GM12873 (cell line): Measurements from ENCODE around the gene ITM2B.

ENCODE experiments used
- TF ChIP-seq, protein P1 (sequence below): IDR thresholded peaks from 2 replicates; pipeline ENCODE4 v1.5.1; 2012; ENCODE audit warnings: low read depth, mild to moderate bottlenecking, moderate library complexity, low read length, control low read depth; ENCODE audit not compliant: insufficient read depth; ENCODE audit errors: missing control alignments

ITM2B gene

DNA sequence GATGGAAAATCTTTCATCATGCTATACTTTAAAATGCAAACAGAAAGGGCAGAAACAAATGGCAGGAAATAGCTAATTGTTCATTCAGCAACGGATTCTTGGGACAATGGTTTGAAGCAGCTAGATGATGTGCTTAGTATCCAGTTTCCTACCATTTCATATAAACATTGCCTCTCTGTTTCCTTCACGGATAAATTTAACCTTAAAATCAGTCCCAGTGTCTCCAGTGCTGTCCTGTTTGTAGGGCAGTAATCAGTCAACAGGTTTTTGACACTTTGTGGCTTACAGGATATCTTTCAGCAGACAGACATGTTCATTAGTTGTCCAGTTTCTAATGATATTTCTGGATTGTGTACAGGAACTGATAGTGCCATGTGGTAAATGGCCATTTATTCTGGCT is 45.8 kb downstream of the ITM2B start:
- TF ChIP-seq, protein P1, sequence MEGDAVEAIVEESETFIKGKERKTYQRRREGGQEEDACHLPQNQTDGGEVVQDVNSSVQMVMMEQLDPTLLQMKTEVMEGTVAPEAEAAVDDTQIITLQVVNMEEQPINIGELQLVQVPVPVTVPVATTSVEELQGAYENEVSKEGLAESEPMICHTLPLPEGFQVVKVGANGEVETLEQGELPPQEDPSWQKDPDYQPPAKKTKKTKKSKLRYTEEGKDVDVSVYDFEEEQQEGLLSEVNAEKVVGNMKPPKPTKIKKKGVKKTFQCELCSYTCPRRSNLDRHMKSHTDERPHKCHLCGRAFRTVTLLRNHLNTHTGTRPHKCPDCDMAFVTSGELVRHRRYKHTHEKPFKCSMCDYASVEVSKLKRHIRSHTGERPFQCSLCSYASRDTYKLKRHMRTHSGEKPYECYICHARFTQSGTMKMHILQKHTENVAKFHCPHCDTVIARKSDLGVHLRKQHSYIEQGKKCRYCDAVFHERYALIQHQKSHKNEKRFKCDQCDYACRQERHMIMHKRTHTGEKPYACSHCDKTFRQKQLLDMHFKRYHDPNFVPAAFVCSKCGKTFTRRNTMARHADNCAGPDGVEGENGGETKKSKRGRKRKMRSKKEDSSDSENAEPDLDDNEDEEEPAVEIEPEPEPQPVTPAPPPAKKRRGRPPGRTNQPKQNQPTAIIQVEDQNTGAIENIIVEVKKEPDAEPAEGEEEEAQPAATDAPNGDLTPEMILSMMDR = no peak

DNA sequence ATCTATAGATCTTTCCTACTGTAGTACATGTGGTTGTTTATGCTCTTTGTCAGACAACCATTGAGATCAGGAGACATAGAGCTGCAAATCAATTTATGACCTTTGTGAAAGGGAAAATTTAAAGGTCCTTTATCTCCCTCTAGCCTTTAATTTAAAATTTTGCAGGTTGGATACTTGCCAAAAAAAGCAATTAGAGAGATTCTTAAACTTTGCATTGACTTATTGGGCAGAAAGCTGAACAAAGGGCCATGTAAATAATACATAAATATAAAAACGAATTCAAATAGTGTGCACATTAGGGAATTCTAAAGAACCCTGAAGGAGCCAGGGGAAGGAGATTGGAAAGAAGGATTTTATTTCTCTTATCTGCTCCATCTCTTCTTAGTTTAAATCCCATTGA is 48.5 kb downstream of the ITM2B start:
- TF ChIP-seq, protein P1 = no peak

DNA sequence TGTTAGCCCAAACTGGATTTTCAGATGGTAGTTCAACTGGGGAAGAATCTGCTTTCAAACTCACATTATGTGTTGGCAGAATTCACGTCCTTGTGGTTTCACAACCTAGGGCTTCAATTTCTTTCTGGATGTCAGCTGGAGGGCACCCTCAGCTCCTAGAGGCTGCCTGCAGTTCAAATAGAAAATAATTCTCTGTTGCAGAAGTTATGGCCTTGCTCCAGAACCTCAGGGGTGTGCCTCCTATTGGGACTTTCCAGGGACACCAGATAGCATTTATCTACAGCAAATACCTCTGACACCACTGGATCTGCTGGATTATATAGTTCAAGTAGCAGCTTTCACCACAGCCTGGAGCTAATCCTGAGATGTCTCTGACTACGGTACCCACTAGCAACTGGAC is 58.7 kb downstream of the ITM2B start:
- TF ChIP-seq, protein P1 = no peak

DNA sequence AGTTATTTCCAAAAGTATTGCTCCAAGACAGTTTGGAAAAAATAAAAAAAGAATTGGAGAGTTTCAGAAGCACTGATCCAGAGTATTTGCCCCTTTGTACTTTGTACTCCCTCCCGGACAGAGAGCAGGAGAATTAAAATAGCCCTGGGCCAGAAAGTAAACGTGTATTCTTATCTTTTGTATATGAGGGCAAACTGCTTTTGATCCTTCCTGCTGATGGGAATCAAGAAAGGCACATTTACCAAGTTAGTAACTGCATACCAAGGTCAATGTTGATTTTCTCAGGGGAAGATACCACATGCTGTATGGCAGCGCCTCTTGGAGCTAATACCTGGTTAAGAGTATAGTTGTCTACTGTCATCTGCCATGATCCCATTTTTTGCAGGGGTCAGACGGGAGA is 59.6 kb downstream of the ITM2B start:
- TF ChIP-seq, protein P1 = no peak

DNA sequence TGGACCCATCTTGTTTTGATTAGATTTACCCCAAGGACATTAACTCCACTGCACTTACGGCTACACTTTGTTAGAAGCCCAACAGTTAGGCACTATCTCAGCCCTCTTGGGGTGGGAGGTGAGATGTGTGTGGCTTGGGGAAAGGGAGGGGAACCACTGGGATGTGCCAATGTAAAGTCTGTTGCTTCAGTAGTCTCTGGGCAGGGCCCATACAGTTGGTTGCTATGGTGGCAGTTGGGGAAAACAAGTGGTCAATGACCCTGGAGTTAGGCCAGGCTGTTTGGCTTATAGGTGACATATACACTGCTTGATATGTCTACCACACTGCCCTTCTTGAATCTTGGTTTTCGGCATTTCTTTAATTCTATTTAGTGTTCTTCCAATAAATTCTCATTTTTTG is 61.6 kb downstream of the ITM2B start:
- TF ChIP-seq, protein P1 = no peak

DNA sequence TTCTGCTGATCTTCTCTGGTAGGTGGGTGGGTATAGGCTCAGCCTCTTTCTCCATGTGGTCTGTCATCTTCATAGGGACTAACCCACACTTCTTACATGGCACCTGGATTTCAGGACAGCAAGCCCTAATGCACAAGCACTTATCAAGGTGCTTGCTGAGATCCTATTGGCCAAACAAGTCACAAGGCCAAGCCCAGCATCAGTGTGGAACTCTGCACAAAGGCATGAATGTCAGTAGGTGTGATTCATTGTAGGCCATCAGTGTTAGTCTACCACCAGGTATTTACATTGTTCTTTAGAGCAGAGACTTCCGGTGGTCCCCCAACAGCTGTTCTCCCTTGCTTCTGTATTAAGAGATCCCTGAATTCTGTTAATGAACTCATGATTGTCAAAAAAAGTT is 62.3 kb downstream of the ITM2B start:
- TF ChIP-seq, protein P1 = no peak

DNA sequence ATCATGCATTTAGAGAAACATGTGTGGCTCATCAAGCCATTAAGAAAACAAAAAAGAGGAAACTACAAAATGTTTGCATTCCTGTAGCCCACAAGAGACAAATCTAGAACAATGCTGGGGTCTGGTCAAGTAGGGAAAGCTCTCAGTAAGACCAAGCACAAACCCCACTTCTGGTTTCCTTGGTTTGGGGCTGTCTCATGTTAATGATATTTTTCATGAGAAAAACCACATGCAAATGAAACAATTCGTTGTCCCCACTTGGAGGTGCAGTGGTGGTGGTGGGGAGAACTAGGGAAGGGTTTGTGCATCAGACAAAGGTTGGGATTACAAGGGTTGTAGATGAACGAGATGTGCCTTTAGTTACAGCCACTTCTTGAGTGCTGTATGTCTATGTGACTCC is 63.5 kb downstream of the ITM2B start:
- TF ChIP-seq, protein P1 = no peak
